ENCODE results near the gene UNC79. TPM values are rescaled to one million over a fixed set of nuclear protein-coding genes. Genes with fewer than 3 reads are reported as not detected.

The UNC79 gene
- total and polyA plus RNA-seq, 10 of the 15 experiments (the other 5 are each of a cell fraction or from before 2014, with no cell fraction given): 0.04 to 0.29 (median 0.14) TPM

GRCh38 chr14:93707475-93707874 is 276.7 kb downstream of the UNC79 start:
- no peak for ATAC-seq
- H3K9me3 ChIP-seq (replicated peaks; ENCODE audit: control insufficient read depth, insufficient read depth, low read length): no peaks in the 10 kb centered on the region
- no peaks in the 10 kb centered on the region for H4K20me1 ChIP-seq (ENCODE audit: control insufficient read depth, insufficient read depth)
- ChIA-PET POLR2A (no interaction called here), SMC1A (ENCODE audit: uncharacterized antibody, unreplicated experiment) (no interaction called here), CTCF (interaction anchor here (0.7 kb wide), 1 partner anchor 1381 kb away, joined by 4 read pairs; no protein-coding TSS in a partner anchor), RAD21 (ENCODE audit: unreplicated experiment) (no interaction called here)
- H3K4me3 ChIP-seq: no peak overlapping the region
- no peak overlapping the region for H3K27ac ChIP-seq (ENCODE audit: control insufficient read depth, insufficient read depth)
- intact Hi-C loops (cut with micrococcal nuclease; ENCODE audit: unreplicated experiment): no loop called here
- 0% methylated on average over 3 of the region's 3 CpGs for WGBS (ENCODE audit: insufficient coverage, insufficient replicate concordance, low lambda C conversion rate, missing lambda C conversion rate)
- no TSS peak for BruUV-seq (replicated peaks)
- H3K36me3 ChIP-seq (ENCODE audit: control insufficient read depth in 2 of 2, insufficient read depth in 2 of 2, low read length in 1 of 2): no peaks in the 10 kb centered on the region
- DNase-seq (ENCODE audit: low read depth, low spot score): no peak
- H3K79me2 ChIP-seq (ENCODE audit: control insufficient read depth, insufficient read depth, low read length): no peaks in the 10 kb centered on the region
- no peak overlapping the region for H3K4me2 ChIP-seq (ENCODE audit: control insufficient read depth, insufficient read depth)
- FAIRE-seq: no peak
- in situ Hi-C loops (cut with MboI): no loop called here
- no peaks in the 10 kb centered on the region; a peak in 3 of 4 replicates for H3K27me3 ChIP-seq (replicated peaks in 1 of 2; ENCODE audit: control insufficient read depth in 2 of 2, insufficient read depth in 2 of 2, low read length in 1 of 2)
- H3K9ac ChIP-seq (ENCODE audit: control insufficient read depth, insufficient read depth, low read length): no peak overlapping the region
- no peak overlapping the region for H2AFZ ChIP-seq (ENCODE audit: control insufficient read depth, low read depth, low read length)
- H3K4me1 ChIP-seq (ENCODE audit: control insufficient read depth, insufficient read depth, low read length): no peaks in the 10 kb centered on the region
- TF ChIP-seq EP300 (IDR thresholded peaks at IDR 0.05; ENCODE audit: borderline replicate concordance in 1 of 2, control insufficient read depth in 1 of 2, low read depth in 2 of 2, low read length in 2 of 2): no peak
- TF ChIP-seq SMC3 (IDR thresholded peaks at IDR 0.05; ENCODE audit: borderline replicate concordance, low read length): no peak
- no peak for TF ChIP-seq PAX5 (IDR thresholded peaks at IDR 0.05; ENCODE audit: borderline replicate concordance, low read depth, low read length)
- TF ChIP-seq CHD2 (IDR thresholded peaks at IDR 0.05; ENCODE audit: borderline replicate concordance, low read depth, low read length): no peak
- TF ChIP-seq POLR2AphosphoS2 (IDR thresholded peaks at IDR 0.05; ENCODE audit: low read depth, low read length): no peak
- no peak for TF ChIP-seq NR2C2 (IDR thresholded peaks at IDR 0.05; ENCODE audit: borderline replicate concordance, control insufficient read depth, insufficient read length, low read depth)
- TF ChIP-seq RB1 (IDR thresholded peaks at IDR 0.05; ENCODE audit: borderline replicate concordance): no peak
- no peak for TF ChIP-seq CBX5 (IDR thresholded peaks at IDR 0.05; ENCODE audit: low read depth)
- TF ChIP-seq IKZF1 (conservative IDR thresholded peaks at IDR 0.05): no peak
- no peak for TF ChIP-seq SREBF2 (IDR thresholded peaks at IDR 0.05; ENCODE audit: low read length)
- TF ChIP-seq MTA2 (IDR thresholded peaks at IDR 0.05; ENCODE audit: low read depth): no peak
- TF ChIP-seq CUX1 (IDR thresholded peaks at IDR 0.05; ENCODE audit: insufficient replicate concordance, low read depth, low read length): no peak
- TF ChIP-seq, protein P1, sequence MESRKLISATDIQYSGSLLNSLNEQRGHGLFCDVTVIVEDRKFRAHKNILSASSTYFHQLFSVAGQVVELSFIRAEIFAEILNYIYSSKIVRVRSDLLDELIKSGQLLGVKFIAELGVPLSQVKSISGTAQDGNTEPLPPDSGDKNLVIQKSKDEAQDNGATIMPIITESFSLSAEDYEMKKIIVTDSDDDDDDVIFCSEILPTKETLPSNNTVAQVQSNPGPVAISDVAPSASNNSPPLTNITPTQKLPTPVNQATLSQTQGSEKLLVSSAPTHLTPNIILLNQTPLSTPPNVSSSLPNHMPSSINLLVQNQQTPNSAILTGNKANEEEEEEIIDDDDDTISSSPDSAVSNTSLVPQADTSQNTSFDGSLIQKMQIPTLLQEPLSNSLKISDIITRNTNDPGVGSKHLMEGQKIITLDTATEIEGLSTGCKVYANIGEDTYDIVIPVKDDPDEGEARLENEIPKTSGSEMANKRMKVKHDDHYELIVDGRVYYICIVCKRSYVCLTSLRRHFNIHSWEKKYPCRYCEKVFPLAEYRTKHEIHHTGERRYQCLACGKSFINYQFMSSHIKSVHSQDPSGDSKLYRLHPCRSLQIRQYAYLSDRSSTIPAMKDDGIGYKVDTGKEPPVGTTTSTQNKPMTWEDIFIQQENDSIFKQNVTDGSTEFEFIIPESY (IDR thresholded peaks at IDR 0.05): no peak
- no peak for TF ChIP-seq ZBTB40 (IDR thresholded peaks at IDR 0.05; ENCODE audit: borderline replicate concordance)
